Bronchial epithelial cell (primary cell): ENCODE results near the gene GNAL. TPM values are rescaled to one million over a fixed set of nuclear protein-coding genes. Genes with fewer than 3 reads are reported as not detected.

ENCODE experiments used
- DNase-seq: peaks from one replicate; pipeline ENCODE4 v3.0.0-alpha.2; 2010; ENCODE audit warnings: low read depth
- FAIRE-seq: peaks from 2 replicates; lab custom pipeline; 2011; peaks lifted over from hg19 to GRCh38; lab: Jason Lieb, UNC
- H3K27me3 ChIP-seq: 2 replicates; pipeline ENCODE4 v1.5.1; 2011; ENCODE audit warnings: low read length; ENCODE audit not compliant: control insufficient read depth, insufficient read depth
- H3K36me3 ChIP-seq: 2 replicates; pipeline ENCODE4 v1.5.1; 2011; ENCODE audit warnings: low read length; ENCODE audit not compliant: control insufficient read depth, insufficient read depth
- H3K4me3 ChIP-seq: 2 replicates; pipeline ENCODE4 v1.5.1; 2011; ENCODE audit warnings: mild to moderate bottlenecking, low read depth, low read length, control low read depth
- total RNA-seq: library from RNA; depleted of rRNA; stranded (reverse); fragments of >200 nt; gene quantifications from 2 replicates; pipeline ENCODE4 v1.2.1, GENCODE V29; 2014
- TF ChIP-seq, protein P1 (sequence below): IDR thresholded peaks from 2 replicates; pipeline ENCODE4 v1.5.1; 2011; ENCODE audit warnings: mild to moderate bottlenecking, moderate library complexity, low read length, control low read depth, inconsistent platforms; ENCODE audit not compliant: insufficient read depth, severe bottlenecking

The GNAL gene
- total RNA-seq, 1 donor from 2014 or later, result 10.8 TPM

DNA sequence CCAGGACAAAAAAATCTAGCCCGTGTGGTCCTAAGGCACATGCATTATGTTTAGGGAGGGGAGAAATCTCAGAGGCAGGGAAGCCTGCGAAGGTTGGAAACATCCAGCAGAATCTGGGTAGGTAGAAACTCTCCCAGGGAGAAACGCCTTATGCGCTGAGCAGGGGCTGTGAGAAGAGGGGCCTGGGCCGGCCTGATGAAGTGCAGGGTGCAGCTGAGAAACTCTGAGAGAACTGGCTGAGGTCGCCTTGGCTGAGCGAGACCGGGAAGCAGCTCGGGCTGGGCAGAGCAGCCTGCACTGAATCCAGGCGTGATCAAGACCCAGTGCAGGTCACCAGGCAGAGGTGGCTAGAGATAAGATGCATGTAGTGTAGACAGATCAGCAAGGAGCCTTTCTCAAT is 177.3 kb downstream of the GNAL start:
- FAIRE-seq (no peak), DNase-seq (no peak)
- Histone ChIP-seq H3K27me3 (no peaks in the 10 kb centered on the region), H3K36me3 (peaks cover 9% of the 10 kb centered on the region), H3K4me3 (no peak overlapping the region)
- TF ChIP-seq, protein P1, sequence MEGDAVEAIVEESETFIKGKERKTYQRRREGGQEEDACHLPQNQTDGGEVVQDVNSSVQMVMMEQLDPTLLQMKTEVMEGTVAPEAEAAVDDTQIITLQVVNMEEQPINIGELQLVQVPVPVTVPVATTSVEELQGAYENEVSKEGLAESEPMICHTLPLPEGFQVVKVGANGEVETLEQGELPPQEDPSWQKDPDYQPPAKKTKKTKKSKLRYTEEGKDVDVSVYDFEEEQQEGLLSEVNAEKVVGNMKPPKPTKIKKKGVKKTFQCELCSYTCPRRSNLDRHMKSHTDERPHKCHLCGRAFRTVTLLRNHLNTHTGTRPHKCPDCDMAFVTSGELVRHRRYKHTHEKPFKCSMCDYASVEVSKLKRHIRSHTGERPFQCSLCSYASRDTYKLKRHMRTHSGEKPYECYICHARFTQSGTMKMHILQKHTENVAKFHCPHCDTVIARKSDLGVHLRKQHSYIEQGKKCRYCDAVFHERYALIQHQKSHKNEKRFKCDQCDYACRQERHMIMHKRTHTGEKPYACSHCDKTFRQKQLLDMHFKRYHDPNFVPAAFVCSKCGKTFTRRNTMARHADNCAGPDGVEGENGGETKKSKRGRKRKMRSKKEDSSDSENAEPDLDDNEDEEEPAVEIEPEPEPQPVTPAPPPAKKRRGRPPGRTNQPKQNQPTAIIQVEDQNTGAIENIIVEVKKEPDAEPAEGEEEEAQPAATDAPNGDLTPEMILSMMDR, result no peak

DNA sequence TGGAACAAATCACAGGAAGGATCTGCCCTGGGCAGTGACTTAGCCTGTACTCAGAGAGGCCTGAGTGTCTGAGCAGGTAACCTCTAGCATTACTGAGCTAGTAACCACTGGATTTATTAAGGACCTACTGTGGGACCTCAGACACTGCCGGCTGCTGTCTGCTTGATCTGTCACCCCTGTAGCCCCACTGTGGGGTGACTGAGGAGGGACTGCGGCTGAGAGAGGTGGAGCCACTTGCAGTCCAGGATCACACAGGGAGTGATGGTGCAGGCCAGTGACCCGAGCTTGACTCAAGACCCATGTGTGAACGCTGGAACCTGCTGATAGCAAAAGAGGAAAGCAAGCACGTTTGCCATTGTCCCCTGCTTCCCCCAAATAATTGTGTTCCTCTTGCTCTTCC is 177.7 kb downstream of the GNAL start:
- Histone ChIP-seq H3K36me3 (peaks cover 9% of the 10 kb centered on the region), H3K27me3 (no peaks in the 10 kb centered on the region), H3K4me3 (no peak overlapping the region)
- TF ChIP-seq, protein P1, result no peak
- DNase-seq (no peak), FAIRE-seq (no peak)

DNA sequence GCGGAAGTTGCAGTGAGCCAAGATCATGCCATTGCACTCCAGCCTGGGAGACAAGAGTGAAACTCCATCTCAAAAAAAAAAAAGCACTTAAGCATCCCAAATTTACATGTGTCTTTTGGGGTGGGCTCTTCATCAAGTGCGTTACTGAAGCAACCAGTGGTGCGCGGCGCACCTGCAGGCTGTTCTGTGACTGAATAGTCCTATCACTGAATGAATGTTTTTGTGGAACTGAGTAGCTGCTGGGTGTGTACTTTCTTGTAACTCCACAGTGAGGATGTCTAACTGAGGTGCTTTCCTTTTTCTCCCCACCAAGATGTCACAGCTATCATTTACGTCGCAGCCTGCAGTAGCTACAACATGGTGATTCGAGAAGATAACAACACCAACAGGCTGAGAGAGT is 179.2 kb downstream of the GNAL start:
- no peak for DNase-seq
- Histone ChIP-seq H3K27me3 (no peaks in the 10 kb centered on the region), H3K4me3 (no peak overlapping the region), H3K36me3 (peaks cover 9% of the 10 kb centered on the region)
- TF ChIP-seq, protein P1, result no peak
- FAIRE-seq, result no peak

DNA sequence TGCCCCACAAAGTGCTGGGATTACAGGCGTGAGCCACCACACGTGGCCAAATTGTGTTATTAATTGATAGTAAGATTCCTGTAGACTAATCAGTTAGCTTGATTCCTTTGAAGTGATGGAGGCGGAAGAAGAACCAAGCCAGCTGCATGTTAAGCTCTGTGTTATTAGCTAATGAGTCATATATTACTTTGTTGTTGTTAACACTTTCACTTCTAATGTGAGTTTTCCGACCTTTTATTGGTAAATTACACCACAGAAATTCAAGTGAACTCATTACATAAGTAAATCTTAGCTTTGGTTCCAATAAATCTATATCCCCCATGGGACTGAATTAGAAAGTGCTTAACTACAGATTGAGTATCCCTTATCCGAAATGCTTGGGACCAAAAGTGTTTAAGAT is 182.4 kb downstream of the GNAL start:
- Histone ChIP-seq H3K4me3 (no peak overlapping the region), H3K27me3 (no peaks in the 10 kb centered on the region), H3K36me3 (peaks cover 11% of the 10 kb centered on the region)
- no peak for FAIRE-seq
- peak; percentile 48 for DNase-seq
- TF ChIP-seq, protein P1, result no peak

DNA sequence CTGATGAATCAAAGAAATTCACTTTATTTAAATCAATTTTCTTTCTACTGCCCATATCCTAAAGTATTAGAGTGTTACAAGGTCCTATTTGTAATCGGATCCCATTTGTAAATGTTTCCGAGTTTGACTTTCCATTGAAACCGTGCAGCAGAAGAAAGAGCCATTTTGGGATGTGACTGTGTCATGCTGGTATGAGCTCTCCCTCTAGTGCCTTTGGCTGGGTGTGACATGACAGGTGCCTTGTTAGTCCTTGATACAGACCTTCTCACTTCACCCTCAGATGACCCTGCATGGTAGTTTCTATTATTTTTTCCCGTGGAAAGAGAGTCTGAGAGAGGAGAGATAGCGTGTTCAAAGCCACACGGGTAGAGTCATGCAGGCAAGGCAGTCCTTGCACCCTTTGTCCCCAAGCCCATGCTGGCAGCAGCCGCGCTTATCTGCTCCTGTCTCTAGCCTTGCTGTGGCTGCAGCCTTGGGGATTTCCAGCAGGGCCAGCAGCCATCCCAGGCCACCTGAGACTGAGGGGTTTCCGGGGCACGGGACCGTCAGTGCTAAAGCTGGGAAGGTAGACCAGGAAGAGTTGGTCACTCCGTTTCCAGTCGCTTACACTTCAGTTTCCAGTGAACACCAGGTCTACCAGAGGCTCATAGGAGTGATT is 183.5 kb downstream of the GNAL start:
- Histone ChIP-seq H3K36me3 (peaks cover 6% of the 10 kb centered on the region), H3K4me3 (no peak overlapping the region), H3K27me3 (no peaks in the 10 kb centered on the region)
- TF ChIP-seq, protein P1, result peak; percentile 67
- no peak for FAIRE-seq
- DNase-seq, result peak; percentile 45
